Progenitor cell of endocrine pancreas (in vitro differentiated cells): ENCODE data around the gene C1orf226. TPM values are rescaled to one million over a fixed set of nuclear protein-coding genes. Genes with fewer than 3 reads are reported as not detected.

Source experiments
- DNase-seq: peaks from one replicate; pipeline ENCODE4 v3.0.0; 2021; ENCODE audit warnings: low spot score; ENCODE audit not compliant: unreplicated experiment
- H3K27ac Mint-ChIP-seq: 2 replicates; pipeline ENCODE4 v1.8.0; 2021; ENCODE audit warnings: mild to moderate bottlenecking, moderate library complexity, mixed read lengths
- H3K27me3 Mint-ChIP-seq: 2 replicates; pipeline ENCODE4 v1.8.0; 2021; ENCODE audit warnings: mixed read lengths
- H3K36me3 Mint-ChIP-seq: 2 replicates; pipeline ENCODE4 v1.8.0; 2022; ENCODE audit warnings: mixed read lengths; ENCODE audit not compliant: insufficient read depth
- H3K4me1 Mint-ChIP-seq: 2 replicates; pipeline ENCODE4 v1.8.0; 2021; ENCODE audit warnings: low read depth, mixed read lengths
- H3K4me3 Mint-ChIP-seq: 2 replicates; pipeline ENCODE4 v1.8.0; 2021; ENCODE audit warnings: low read depth, mild to moderate bottlenecking, moderate library complexity, mixed read lengths
- H3K9me3 Mint-ChIP-seq: 2 replicates; pipeline ENCODE4 v1.8.0; 2021; ENCODE audit warnings: low read depth, mixed read lengths
- CTCF ChIP-seq: fragments of 200-600 bp; sonication (generic); IDR thresholded peaks from one replicate; pipeline ENCODE4 v1.5.0; 2021; ENCODE audit warnings: antibody characterized with exemption, mild to moderate bottlenecking; ENCODE audit not compliant: unreplicated experiment
- total RNA-seq: library from RNA; stranded (reverse); gene quantifications from 2 replicates; pipeline ENCODE4 v1.2.1, GENCODE V29; 2021

The C1orf226 gene
- total RNA-seq, 1 donor from 2014 or later: 6.5 TPM

DNA sequence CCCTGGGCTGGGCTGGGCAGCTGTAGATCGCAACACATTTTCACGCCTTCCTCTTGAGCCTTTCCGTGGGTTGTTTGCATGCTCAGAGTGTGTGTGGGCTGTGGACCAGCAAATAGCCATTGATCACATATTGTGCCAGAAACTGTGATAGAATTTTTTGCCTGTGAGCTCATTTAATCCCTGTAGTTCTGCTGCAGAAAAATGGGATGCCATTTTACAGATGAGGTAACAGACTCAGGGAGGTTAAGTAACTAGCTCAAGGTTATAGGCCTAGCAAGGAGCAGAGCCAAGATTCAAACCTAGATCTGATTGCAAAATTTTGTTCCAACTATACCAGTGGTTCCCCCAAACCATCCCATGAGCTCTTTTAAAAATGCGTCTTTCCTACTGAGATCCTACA is 15.4 kb upstream of the C1orf226 start:
- DNase-seq: no peak
- H3K27ac Mint-ChIP-seq: no peak overlapping the region
- no peak overlapping the region for H3K4me3 Mint-ChIP-seq

GRCh38 chr1:162366671-162367070 is 14.9 kb upstream of the C1orf226 start:
- no peak for DNase-seq
- TF ChIP-seq CTCF: no peak

More for the DNA sequence above, 15.4 kb upstream of the C1orf226 start:
- Mint-ChIP-seq H3K9me3 (no peaks in the 10 kb centered on the region), H3K4me1 (no peaks in the 10 kb centered on the region), H3K27me3 (no peaks in the 10 kb centered on the region), H3K36me3 (no peaks in the 10 kb centered on the region)
- no peak for TF ChIP-seq CTCF

GRCh38 chr1:162367073-162367472 is 14.5 kb upstream of the C1orf226 start:
- no peak overlapping the region for H3K27ac Mint-ChIP-seq
- no peak overlapping the region for H3K4me3 Mint-ChIP-seq
- no peak for TF ChIP-seq CTCF
- H3K27me3 Mint-ChIP-seq: no peaks in the 10 kb centered on the region
- no peaks in the 10 kb centered on the region for H3K4me1 Mint-ChIP-seq
- H3K36me3 Mint-ChIP-seq: no peaks in the 10 kb centered on the region
- no peaks in the 10 kb centered on the region for H3K9me3 Mint-ChIP-seq
- no peak for DNase-seq

More at GRCh38 chr1:162366671-162367070, 14.9 kb upstream of the C1orf226 start:
- no peaks in the 10 kb centered on the region for H3K27me3 Mint-ChIP-seq
- no peaks in the 10 kb centered on the region for H3K36me3 Mint-ChIP-seq
- H3K4me3 Mint-ChIP-seq: no peak overlapping the region
- H3K4me1 Mint-ChIP-seq: no peaks in the 10 kb centered on the region
- H3K9me3 Mint-ChIP-seq: no peaks in the 10 kb centered on the region
- no peak overlapping the region for H3K27ac Mint-ChIP-seq

DNA sequence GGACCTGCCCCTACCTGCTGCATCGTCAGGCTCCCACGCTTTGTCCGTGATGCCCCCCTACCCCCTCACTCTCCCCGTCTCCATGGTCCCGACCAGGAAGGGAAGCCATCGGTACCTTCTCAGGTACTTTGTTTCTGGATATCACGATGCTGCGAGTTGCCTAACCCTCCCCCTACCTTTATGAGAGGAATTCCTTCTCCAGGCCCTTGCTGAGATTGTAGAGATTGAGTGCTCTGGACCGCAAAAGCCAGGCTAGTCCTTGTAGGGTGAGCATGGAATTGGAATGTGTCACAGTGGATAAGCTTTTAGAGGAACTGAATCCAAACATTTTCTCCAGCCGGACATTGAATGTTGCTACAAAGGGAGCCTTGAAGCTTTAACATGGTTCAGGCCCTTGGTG is 13.8 kb upstream of the C1orf226 start:
- Mint-ChIP-seq H3K36me3 (no peaks in the 10 kb centered on the region), H3K4me3 (no peak overlapping the region), H3K27ac (no peak overlapping the region), H3K9me3 (no peaks in the 10 kb centered on the region), H3K27me3 (no peaks in the 10 kb centered on the region), H3K4me1 (no peaks in the 10 kb centered on the region)
- TF ChIP-seq CTCF: no peak
- no peak for DNase-seq

DNA sequence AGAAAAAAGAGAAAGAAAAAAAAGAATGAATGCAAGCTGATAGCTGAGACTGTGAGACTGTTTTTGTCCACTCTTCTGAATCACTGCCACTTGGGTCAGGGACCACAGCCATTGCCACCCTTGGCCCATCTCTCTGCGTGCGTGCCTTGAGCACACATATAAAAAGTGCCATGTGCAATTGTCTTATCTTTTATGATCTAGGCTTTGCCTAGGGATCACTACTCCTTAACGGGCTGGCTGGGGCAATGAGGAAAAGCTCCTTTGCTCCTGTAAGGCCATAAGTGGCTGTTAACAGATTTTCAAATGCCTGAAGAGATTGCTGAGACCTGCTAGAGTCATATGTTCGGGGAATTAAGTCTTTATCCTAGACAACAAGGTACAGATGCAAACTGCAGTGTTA is 13.1 kb upstream of the C1orf226 start:
- Mint-ChIP-seq H3K27me3 (no peaks in the 10 kb centered on the region), H3K4me1 (no peaks in the 10 kb centered on the region), H3K4me3 (no peak overlapping the region), H3K36me3 (no peaks in the 10 kb centered on the region), H3K27ac (no peak overlapping the region), H3K9me3 (no peaks in the 10 kb centered on the region)
- no peak for DNase-seq
- no peak for TF ChIP-seq CTCF
